Stimulated activated CD4-positive, alpha-beta T cell treated with anti-CD3 and anti-CD28 coated beads, Interleukin-4, amount 100 ng/mL, for 24 hours (primary cell): ENCODE results near the gene CRB1.
"Not testable (repeated sequence)": the region's sequence is repeated elsewhere in the genome, so short reads cannot be mapped to it uniquely, and the experiment has no call there.

Experiments
- DNase-seq: peaks from one replicate; pipeline ENCODE4 v3.0.0-alpha.2; 2020

CRB1 gene

DNA sequence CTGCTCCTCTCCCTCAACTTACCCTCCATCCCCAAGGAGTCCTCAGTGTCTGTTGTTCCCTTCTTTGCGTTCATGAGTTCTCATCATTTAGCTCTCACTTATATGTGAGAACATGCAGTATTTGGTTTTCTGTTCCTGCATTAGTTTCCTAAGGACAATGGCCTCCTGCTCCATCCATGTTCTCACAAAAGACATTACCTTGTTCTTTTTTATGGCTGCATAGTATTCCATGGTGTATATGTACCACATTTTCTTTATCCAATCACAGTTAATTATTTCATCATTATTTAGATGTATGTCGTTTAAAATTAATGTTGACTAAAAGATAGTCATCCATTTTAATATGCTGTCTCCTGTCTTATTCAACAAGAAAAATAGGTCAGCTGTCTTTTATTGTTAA lies 134.1 kb downstream of the CRB1 start:
- no peak for DNase-seq

DNA sequence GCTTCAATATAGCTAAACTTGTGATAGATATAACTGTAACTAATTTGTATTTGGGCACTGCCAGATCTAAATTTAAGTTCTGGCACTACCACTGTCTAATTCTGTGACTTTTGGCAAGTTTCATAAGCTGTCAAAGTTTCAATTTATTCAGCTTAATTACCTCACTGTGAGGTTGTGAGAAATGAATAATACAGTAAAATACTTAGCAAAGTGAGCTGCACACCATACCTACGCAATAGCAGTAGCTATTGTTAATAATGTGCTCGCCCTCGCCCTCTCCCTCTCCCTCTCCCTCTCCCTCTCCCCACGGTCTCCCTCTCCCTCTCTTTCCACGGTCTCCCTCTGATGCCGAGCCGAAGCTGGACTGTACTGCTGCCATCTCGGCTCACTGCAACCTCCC lies 136.7 kb downstream of the CRB1 start:
- not testable (repeated sequence) for DNase-seq

DNA sequence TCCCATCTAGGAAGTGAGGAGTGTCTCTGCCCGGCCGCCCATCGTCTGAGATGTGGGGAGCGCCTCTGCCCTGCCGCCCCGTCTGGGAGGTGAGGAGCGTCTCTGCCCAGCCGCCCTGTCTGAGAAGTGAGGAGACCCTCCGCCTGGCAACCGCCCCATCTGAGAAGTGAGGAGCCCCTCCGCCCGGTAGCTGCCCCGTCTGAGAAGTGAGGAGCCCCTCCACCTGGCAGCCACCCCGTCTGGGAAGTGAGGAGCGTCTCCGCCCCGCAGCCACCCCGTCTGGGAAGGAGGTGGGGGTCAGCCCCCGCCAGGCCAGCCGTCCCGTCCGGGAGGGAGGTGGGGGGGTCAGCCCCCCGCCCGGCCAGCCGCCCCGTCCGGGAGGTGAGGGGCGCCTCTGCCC lies 137.6 kb downstream of the CRB1 start:
- not testable (repeated sequence) for DNase-seq

DNA sequence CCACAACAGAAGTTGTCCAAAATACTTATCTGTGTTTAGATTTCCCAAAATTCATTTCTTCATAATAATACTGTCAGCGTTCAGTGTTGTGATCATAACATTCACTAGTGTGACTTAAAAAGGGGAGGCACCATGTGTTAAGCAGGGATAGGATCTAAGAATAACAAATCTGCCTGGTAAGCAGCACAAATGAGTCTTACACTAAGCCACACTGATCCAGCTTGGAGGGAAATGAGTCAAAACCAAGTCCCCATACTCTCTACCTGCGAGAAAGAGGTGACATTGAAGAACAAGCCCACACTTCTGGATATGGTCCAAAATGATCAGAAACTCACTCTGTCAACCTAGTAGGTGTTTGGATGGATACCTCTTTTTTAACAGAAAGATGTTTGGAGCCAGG lies 145.5 kb downstream of the CRB1 start:
- DNase-seq, result no peak

DNA sequence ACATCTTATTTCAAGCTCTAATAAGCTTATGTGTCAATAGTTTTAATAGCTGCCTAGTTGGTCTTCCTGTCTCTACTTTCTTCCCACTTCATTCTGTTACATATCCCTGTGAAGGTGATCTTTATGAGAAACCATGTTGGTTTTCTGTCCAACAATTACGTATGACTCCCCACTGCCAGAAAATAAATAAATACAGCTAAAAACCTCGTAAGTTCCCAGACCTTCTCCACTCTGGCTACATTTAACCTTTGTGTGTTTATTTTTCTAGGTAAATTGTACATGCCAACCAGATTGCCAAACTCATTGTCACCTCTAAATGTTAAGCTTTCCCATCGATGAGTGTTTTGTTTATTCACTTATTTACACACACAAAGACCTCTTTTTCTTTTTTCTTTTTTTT lies 147.2 kb downstream of the CRB1 start:
- no peak for DNase-seq

DNA sequence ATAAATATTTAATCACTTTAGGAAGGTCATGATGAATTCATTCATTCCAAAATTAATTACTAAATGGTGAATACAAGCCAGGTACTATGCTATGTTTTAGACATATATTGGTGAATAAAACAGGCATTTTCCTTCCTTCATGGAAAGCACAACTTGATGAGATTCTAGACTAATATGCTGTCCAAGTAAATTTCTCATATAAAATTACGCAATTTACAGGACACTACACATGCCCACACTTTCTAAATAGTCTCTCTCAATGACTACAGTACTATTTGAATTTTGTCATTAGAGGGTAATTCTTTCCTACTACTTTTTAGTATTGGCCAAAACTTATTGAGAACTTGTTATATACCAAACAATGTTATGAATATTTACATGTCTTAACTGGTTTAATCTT lies 150.6 kb downstream of the CRB1 start:
- DNase-seq, result no peak

DNA sequence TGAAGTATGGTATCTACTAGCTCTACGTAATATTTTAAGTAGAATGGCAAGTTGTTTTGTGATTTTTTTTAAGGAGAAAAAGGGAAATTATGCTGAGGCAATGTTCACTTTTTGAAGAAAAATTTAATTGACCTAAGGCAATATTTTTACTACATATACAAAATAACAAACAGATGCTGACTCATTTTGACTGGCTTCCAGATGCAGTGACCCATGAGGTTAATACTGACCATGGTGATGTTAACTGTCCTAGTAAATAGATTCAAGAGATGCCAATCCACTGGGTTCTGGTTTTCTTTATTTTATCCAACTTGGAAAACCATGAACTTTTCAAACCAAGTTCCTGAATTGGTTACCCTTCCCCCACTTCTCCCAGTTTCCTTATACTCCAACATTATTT lies 154.9 kb downstream of the CRB1 start:
- DNase-seq, result no peak

DNA sequence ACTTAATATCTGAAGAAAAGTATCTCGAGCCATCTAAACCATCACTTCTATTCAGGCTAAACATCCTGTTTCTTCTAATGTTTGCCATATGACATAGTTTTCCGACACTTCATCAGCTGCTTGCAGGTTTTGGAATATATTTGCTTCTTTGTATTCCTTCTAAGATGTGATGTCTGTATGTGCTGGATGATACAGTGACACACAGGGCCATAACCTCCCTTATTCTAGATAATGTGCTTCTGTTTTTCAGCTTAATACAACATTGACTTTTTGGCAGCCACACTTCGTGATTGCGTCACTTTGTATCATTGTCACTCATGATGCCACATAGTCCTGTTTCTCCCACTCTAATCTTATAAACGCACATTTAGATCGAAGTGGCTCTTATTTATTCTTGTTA lies 156.3 kb downstream of the CRB1 start:
- DNase-seq, result no peak

DNA sequence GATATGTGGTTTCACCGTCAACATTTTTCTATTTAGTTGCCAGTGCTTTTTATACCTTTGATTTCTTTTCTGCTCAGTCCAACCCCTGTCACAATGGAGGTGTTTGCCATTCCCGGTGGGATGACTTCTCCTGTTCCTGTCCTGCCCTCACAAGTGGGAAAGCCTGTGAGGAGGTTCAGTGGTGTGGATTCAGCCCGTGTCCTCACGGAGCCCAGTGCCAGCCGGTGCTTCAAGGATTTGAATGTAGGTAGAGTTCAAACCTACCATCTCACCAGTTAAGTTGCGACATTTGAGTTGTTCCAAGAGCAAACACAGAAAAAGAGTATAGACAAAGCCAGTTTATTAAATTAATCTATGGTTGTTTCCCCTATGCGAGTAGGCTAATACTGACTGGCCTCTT lies 161.3 kb downstream of the CRB1 start:
- no peak for DNase-seq

DNA sequence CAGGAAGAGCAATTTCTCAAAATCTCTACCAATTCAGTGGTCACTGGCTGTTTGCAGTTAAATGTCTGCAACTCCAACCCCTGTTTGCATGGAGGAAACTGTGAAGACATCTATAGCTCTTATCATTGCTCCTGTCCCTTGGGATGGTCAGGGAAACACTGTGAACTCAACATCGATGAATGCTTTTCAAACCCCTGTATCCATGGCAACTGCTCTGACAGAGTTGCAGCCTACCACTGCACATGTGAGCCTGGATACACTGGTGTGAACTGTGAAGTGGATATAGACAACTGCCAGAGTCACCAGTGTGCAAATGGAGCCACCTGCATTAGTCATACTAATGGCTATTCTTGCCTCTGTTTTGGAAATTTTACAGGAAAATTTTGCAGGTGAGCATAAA lies 167.2 kb downstream of the CRB1 start:
- DNase-seq, result no peak

DNA sequence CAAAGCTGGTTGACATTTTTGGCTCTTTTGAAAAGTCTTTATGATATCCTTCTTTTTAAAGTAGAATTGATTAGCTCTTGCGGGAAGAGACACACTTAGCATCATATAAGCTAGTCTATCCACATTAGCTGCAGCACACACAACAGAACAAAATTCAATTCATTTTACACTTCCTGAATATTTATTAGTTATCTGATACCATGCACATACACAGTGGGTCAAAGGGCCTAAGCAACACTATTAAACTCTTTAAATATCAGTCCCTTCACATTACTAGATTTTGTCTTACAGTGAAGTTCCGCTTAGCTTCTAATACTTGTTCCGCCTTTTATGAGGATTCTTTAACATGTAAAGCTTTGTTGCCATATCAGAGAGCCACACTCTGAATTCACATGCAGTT lies 169.5 kb downstream of the CRB1 start:
- no peak for DNase-seq

DNA sequence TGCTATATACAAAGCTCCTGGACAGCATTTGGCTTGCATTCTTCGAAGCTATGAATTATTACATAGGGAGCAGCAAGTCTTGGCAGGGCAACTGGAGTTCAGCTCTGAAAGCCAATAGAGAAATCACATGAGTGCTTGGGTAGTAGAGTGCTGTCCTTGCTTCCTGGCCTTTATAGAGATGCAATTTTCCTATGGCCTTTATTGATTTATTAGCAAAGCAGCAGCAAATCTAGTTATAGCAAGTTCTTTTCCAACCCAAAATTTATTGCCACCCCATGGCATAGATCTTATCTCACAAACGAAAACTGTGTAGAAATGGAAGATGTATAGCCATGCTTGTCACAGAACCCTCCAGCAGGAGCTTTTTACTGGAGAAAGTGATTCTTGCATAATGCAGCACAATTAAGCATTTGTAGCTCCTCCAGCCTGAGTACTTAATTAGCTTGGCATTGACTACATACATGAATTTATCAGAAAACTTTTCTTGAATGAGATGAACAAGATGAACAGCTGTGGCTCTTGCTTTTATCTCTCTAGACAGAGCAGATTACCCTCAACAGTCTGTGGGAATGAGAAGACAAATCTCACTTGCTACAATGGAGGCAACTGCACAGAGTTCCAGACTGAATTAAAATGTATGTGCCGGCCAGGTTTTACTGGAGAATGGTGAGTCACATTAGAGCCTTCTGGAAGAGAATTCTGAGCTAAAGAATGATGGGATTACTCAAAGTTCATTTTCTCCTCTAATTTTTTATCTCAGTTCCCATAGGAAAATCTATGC lies 170.1 kb downstream of the CRB1 start:
- DNase-seq, result no peak

DNA sequence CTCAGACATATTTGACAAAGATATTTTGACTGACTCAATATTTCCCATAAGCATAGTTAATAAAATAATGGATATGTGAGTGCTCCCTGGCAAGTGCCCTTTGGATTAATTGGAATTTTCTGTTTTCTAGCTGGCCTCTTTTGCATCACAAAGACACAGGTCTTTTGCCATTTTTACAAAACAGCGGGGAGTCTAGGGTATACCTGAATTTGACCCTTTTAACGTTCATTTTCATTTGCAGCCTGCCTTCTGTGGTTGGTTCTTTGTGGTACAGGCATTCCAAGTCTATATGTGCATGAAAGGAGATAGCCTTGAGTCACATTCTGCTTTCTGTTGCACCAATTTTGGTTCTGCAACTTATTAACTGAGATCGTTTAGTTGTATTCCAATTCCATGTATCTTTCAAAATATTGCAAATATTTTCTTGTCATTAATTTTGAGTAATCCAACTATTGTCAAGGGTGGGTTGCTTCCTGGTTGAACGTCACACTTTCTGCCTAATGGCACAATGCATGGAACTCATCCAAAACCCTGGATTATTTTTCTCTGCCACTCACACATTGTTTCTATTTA lies 171.7 kb downstream of the CRB1 start:
- no peak for DNase-seq

DNA sequence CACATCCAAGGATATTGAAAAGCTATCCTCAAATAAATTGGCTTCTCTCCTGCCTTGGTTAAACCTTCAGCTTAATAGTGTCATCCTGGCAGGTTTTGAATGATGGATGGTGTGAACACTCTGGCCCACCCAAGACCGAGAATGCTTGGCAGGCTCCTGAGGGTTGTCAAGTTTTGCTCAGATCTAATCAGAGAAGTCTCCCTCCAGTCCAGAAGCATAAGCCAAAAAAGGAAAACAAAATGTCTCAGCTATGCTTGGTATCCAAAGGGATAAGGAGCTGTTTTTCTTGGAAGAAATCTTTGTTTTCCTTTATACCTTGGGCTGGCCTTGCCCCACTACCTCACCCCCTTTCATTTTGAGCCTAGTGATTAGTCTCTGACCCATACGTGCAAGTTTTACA lies 172.7 kb downstream of the CRB1 start:
- DNase-seq, result no peak

DNA sequence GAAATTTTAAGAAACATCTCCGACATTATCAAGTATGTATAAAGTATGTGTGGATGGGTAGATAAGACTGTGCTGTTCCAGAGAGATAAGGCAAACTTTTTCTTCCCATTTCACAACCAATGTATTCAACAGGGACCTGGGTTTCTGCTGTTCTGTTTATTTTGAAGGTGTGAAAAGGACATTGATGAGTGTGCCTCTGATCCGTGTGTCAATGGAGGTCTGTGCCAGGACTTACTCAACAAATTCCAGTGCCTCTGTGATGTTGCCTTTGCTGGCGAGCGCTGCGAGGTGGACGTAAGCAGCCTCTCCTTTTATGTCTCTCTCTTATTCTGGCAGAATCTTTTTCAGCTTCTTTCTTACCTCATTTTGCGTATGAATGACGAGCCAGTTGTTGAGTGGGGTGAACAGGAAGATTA lies 174.0 kb downstream of the CRB1 start:
- no peak for DNase-seq

DNA sequence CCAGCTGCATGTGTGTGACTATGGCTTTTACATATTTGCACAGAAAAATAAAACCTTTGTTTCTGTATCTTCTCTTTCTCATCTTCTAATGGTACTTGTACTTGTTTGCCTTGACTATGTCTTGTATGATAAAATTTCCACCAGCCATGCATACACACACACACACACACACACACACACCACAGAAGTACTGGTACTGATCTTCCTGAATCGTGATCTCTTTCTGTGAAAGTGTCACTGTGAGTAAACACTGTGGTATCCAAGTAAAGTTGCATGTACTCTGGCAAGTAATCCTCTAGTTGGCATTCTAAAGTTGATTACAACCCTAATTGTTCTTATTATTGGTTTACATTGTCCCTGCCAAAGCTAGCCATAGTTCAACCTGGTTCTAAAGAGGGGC lies 176.7 kb downstream of the CRB1 start:
- DNase-seq, result no peak

DNA sequence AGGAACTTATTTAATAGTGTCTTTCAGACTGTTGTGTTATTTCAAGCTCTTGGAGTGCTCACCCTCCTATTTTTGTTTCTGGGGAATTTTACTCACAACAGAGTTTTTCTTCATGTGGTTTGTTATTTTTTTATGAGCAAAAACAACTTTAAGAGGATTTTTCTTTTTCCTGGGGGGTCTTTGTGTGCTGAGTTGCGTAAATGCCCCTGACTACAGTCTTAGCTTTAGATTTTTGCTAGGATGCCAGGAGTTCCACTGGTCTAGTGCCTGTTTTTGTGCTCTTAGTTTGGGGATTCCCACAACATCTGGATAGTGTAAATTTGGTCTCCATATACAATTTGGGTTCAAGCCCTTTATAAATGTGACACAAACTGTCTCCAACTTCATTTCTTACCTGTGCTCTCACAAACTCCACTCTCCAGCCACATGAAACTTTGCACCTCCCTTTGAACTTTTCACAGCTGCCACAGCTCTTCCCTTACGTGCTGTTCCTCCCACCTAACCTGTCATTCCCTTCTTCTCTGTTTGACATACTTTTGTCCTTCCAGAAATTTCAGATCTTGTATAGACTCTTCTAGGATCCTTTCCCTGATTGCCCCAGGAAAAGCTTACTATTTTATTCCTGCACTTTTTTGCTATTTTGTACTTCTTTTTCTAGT lies 180.2 kb downstream of the CRB1 start:
- DNase-seq, result no peak

DNA sequence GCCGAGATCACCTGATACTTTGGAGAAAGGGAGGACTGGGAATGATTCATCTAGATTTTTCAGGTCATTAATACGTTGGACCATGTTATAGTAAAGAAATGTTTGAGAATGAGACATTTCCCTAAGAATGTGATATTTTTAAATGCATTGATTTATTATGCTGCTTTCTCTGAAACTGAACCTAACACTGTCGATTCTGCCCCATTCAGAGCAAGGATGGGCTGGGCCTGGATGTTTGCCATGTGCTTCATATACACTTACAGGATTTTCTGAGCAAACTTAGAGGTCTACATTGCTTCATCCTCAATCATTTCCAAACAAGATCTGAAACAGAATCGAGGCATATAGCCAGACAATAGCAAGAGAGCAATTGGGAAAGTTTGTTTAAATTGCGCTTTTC lies 183.3 kb downstream of the CRB1 start:
- no peak for DNase-seq

DNA sequence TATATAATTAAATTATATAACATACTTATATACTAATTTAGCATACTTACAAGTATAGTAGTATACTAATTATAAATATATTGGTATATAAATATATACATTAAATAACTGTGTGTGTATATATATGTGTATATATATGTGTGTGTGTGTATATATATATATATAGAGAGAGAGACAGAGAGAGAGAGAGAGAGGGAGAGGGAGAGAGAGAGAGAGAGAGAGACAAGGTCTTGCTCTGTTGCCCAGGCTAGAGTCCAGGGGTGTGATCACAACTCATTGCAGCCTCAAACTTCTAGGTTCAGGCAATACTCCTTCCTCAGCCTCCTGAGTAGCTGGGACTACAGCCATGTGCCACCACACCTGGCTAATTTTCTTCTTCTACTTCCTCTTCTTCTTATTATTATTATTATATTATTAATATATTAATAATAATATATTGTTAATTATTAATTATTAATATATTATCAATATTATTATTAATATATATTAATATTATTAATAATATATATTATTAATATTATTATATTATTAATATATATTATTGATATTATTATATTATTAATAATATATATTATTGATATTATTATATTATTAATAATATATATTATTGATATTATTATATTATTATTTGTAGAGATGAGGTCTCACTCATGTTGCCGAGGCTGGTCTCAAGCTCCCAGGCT lies 185.5 kb downstream of the CRB1 start:
- no peak for DNase-seq

DNA sequence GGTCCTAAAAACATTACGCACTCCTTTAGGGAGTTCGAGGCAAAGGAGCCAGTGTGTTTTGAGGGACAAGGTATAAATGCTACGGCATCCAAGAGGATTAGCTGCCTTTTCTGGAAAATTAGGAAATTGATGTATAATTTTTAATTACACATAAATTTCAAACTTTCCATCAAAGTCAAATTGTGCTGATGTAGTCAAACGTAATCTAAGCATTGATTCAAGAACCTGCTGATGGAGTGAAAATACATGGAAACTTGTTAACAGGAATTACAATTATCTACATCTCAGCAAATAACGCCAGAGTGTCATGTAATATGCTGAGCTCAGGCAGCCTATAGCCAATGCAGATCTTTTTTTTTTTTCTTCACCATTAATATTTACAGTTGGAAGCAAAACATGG lies 194.5 kb downstream of the CRB1 start:
- no peak for DNase-seq

DNA sequence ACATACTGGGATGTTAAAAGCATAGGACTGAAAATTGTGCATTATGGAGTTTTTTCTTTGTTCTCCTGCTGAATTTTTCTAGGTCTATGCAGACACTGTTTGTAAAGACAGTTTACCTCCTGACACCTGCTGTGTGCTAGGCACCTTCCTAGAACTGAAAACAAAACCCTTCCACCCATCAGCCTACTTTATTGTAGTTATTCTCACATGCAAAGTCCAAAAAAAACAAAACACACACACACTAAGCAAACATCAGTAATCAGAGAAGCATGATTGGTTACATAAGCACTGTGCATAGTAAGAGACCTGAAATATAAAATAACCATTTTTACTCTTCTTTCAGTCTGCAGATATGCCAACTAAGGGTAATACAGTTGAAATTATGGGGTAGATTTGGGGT lies 195.1 kb downstream of the CRB1 start:
- DNase-seq, result no peak

DNA sequence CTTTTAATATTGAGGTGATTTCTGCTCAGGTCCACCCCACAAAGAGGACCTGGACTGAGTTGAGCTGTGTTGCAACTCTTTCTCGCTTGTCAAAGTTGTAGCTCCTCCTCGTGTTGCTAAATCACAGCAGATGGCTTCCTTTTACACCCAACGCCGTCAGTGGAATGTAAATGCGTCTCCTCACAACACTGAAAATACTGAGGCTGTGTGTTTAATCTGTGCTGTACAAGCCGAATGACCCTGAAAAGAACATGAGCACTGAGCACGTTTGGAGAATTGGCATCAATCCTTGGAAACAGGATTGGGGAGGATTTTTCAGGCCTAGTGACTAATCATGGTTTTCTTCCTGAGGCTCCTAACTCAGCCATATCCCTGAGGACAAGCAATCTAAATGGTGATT lies 196.0 kb downstream of the CRB1 start:
- no peak for DNase-seq

DNA sequence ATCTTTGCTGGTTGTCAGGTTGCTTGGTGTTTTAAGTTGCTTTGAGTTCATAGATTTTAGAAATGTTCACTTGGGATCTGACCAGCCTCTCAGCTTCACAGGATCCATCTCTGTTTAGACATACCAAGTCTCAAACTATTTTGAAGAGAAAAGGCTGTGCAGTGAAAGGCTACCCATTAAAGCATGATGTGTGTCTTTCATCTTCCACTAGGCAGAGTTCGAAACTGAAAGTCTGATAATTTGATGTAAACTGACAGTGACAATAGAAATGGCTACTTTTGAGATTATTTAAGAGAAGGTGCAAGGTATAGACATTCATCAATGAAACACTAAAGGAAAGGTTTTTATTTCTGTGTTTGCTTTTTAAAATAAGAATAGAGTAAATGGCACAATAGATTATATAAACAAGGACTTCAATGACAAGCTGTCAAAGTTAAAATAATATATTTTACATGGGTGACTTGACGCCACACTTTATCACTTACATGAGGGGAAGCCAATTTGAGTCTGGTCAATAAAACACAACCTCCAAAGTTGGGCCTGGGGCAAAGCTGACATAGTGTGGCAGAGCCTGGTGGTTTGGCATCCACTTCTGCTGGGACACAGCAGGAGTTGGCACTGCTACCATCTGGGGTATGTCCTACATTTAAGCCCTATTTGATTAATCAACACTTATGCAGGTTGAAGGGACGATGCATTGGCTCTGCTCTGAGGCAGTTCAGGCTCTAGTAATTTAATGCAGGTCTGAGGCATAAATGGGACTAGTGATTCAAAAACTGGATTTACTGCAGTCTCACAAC lies 197.7 kb downstream of the CRB1 start:
- no peak for DNase-seq
